ENCODE data around the gene ANKS1A. TPM values are rescaled to one million over a fixed set of nuclear protein-coding genes. Genes with fewer than 3 reads are reported as not detected.

Gene ANKS1A
- total RNA-seq, 1 donor from 2014 or later, result 17.0 TPM

GRCh38 chr6:35023091-35024000, 134.3 kb downstream of the ANKS1A start:
- peaks cover 22% of the 10 kb centered on the region for H3K4me1 Mint-ChIP-seq
- H3F3A ChIP-seq (ENCODE audit: low read depth), result peaks cover 28% of the 10 kb centered on the region
- no peak overlapping the region for H3K4me3 ChIP-seq
- H3K79me2 ChIP-seq (ENCODE audit: low read depth), result no peaks in the 10 kb centered on the region
- no peak overlapping the region for H2AFZ ChIP-seq (replicated peaks)
- H3K9ac ChIP-seq, result no peak overlapping the region
- H3K4me3 Mint-ChIP-seq, result no peak overlapping the region
- no peaks in the 10 kb centered on the region for H3K27me3 ChIP-seq
- no peaks in the 10 kb centered on the region for H3K27me3 Mint-ChIP-seq (ENCODE audit: insufficient read depth, low read depth)
- no peak overlapping the region for H3K27ac Mint-ChIP-seq
- peaks cover 26% of the 10 kb centered on the region for H4K20me1 ChIP-seq (ENCODE audit: low read depth)
- no peak overlapping the region for H3K27ac ChIP-seq
- no peaks in the 10 kb centered on the region for H3K9me3 Mint-ChIP-seq
- H3K36me3 ChIP-seq, result no peaks in the 10 kb centered on the region
- H3K9me3 ChIP-seq (ENCODE audit: low read depth), result no peaks in the 10 kb centered on the region
- no peak for DNase-seq (ENCODE audit: low spot score)
- no peak overlapping the region for H3K4me2 ChIP-seq
- H3K4me1 ChIP-seq, result peaks cover 29% of the 10 kb centered on the region
- peaks cover 13% of the 10 kb centered on the region for H3K36me3 Mint-ChIP-seq
- TF ChIP-seq EZH2 (IDR thresholded peaks at IDR 0.05), result no peak
- TF ChIP-seq CTCF (IDR thresholded peaks at IDR 0.05), result no peak

GRCh38 chr6:35024551-35025054, 135.5 kb downstream of the ANKS1A start:
- peak; percentile 75 for DNase-seq (ENCODE audit: low spot score)
- peaks cover 29% of the 10 kb centered on the region for H3K4me1 ChIP-seq
- H3K4me1 Mint-ChIP-seq, result peaks cover 22% of the 10 kb centered on the region
- peaks cover 26% of the 10 kb centered on the region for H4K20me1 ChIP-seq (ENCODE audit: low read depth)
- H3K4me2 ChIP-seq, result peak overlapping the region; percentile 15
- H3F3A ChIP-seq (ENCODE audit: low read depth), result peaks cover 28% of the 10 kb centered on the region
- no peaks in the 10 kb centered on the region for H3K27me3 Mint-ChIP-seq (ENCODE audit: insufficient read depth, low read depth)
- H3K9me3 Mint-ChIP-seq, result no peaks in the 10 kb centered on the region
- no peaks in the 10 kb centered on the region for H3K27me3 ChIP-seq
- H3K27ac Mint-ChIP-seq, result peak overlapping the region; percentile 54
- H3K36me3 Mint-ChIP-seq, result peaks cover 5% of the 10 kb centered on the region
- H3K9ac ChIP-seq, result no peak overlapping the region
- H3K36me3 ChIP-seq, result no peaks in the 10 kb centered on the region
- no peak overlapping the region for H3K4me3 ChIP-seq
- H3K4me3 Mint-ChIP-seq, result peak overlapping the region; percentile 25
- no peaks in the 10 kb centered on the region for H3K79me2 ChIP-seq (ENCODE audit: low read depth)
- H2AFZ ChIP-seq (replicated peaks), result no peak overlapping the region
- TF ChIP-seq CTCF (IDR thresholded peaks at IDR 0.05) (no peak), EZH2phosphoT487 (IDR thresholded peaks at IDR 0.05) (no peak), EZH2 (IDR thresholded peaks at IDR 0.05) (no peak)
- H3K9me3 ChIP-seq (ENCODE audit: low read depth), result no peaks in the 10 kb centered on the region
- no peak overlapping the region for H3K27ac ChIP-seq

GRCh38 chr6:35025232-35026188, 136.5 kb downstream of the ANKS1A start:
- H3K79me2 ChIP-seq (ENCODE audit: low read depth), result no peaks in the 10 kb centered on the region
- H3K9me3 ChIP-seq (ENCODE audit: low read depth), result no peaks in the 10 kb centered on the region
- Mint-ChIP-seq H3K27me3 (ENCODE audit: insufficient read depth, low read depth) (no peaks in the 10 kb centered on the region), H3K9me3 (no peaks in the 10 kb centered on the region), H3K27ac (peak overlapping the region; percentile 14), H3K36me3 (peaks cover 3% of the 10 kb centered on the region), H3K4me1 (peaks cover 22% of the 10 kb centered on the region), H3K4me3 (no peak overlapping the region)
- DNase-seq (ENCODE audit: low spot score), result no peak
- H4K20me1 ChIP-seq (ENCODE audit: low read depth), result peaks cover 26% of the 10 kb centered on the region
- no peak overlapping the region for H2AFZ ChIP-seq (replicated peaks)
- peaks cover 29% of the 10 kb centered on the region for H3K4me1 ChIP-seq
- no peaks in the 10 kb centered on the region for H3K36me3 ChIP-seq
- TF ChIP-seq EZH2 (IDR thresholded peaks at IDR 0.05) (no peak), EZH2phosphoT487 (IDR thresholded peaks at IDR 0.05) (no peak), CTCF (IDR thresholded peaks at IDR 0.05) (peak; percentile 33)
- no peaks in the 10 kb centered on the region for H3K27me3 ChIP-seq
- no peak overlapping the region for H3K27ac ChIP-seq
- peaks cover 28% of the 10 kb centered on the region for H3F3A ChIP-seq (ENCODE audit: low read depth)
- H3K4me2 ChIP-seq, result peak overlapping the region; percentile 15
- no peak overlapping the region for H3K4me3 ChIP-seq
- H3K9ac ChIP-seq, result no peak overlapping the region

Measured in neural progenitor cell (in vitro differentiated cells).